GM12865 (cell line): ENCODE data around the gene ZNF441.

Experiments
- DNase-seq: peaks from one replicate; pipeline ENCODE4 v3.0.0; 2010; ENCODE audit warnings: low read depth
- H3K4me3 ChIP-seq: 2 replicates; pipeline ENCODE4 v1.5.1; 2011; ENCODE audit warnings: mild to moderate bottlenecking, low read depth, low read length, control low read depth
- TF ChIP-seq, protein P1 (sequence below): IDR thresholded peaks from 2 replicates; pipeline ENCODE4 v1.5.1; 2011; ENCODE audit warnings: low read length, control low read depth, low read depth, inconsistent platforms; ENCODE audit not compliant: insufficient read depth; ENCODE audit errors: missing control alignments

ZNF441 gene

GRCh38 chr19:11797491-11797890, 30.7 kb downstream of the ZNF441 start:
- peak; percentile 88 for DNase-seq
- H3K4me3 ChIP-seq, result peak overlapping the region; percentile 25; the same call in 1 of the 2 replicates
- TF ChIP-seq, protein P1, sequence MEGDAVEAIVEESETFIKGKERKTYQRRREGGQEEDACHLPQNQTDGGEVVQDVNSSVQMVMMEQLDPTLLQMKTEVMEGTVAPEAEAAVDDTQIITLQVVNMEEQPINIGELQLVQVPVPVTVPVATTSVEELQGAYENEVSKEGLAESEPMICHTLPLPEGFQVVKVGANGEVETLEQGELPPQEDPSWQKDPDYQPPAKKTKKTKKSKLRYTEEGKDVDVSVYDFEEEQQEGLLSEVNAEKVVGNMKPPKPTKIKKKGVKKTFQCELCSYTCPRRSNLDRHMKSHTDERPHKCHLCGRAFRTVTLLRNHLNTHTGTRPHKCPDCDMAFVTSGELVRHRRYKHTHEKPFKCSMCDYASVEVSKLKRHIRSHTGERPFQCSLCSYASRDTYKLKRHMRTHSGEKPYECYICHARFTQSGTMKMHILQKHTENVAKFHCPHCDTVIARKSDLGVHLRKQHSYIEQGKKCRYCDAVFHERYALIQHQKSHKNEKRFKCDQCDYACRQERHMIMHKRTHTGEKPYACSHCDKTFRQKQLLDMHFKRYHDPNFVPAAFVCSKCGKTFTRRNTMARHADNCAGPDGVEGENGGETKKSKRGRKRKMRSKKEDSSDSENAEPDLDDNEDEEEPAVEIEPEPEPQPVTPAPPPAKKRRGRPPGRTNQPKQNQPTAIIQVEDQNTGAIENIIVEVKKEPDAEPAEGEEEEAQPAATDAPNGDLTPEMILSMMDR, result peak; percentile 77

- H3K4me3 ChIP-seq, result peak within 1 kb of the TSS; percentile 56
- peak; percentile 84 for DNase-seq
- TF ChIP-seq, protein P1, result peak; percentile 8
Observed at GRCh38 chr19:11798391-11799330, 31.9 kb downstream of the ZNF441 start, which contains the start of gene ZNF491. TSS of gene ZNF491 (plus strand) at chr19:11798523. CDS start at chr19:11805954, 7,431 bp downstream.

- DNase-seq, result no peak
Observed at GRCh38 chr19:11806354-11807098, 39.7 kb downstream of the ZNF441 start.

GRCh38 chr19:11807099-11807380, 40.2 kb downstream of the ZNF441 start:
- DNase-seq, result no peak
- TF ChIP-seq, protein P1, result no peak
- no peak overlapping the region for H3K4me3 ChIP-seq

More at GRCh38 chr19:11806354-11807098, 39.7 kb downstream of the ZNF441 start:
- no peak overlapping the region for H3K4me3 ChIP-seq
- TF ChIP-seq, protein P1, result no peak

- DNase-seq, result no peak
- H3K4me3 ChIP-seq, result peak overlapping the region; percentile 85
- TF ChIP-seq, protein P1, result no peak
Observed at GRCh38 chr19:11813703-11814028, 46.9 kb downstream of the ZNF441 start.

GRCh38 chr19:11814029-11814699, 47.4 kb downstream of the ZNF441 start, which contains the start of gene ZNF440:
TSS of gene ZNF440 (plus strand) at chr19:11814273. CDS start at chr19:11814448, 175 bp downstream.
- DNase-seq, result peak; percentile 95
- peak within 1 kb of the TSS; percentile 85 for H3K4me3 ChIP-seq
- TF ChIP-seq, protein P1, result no peak
